Tibial nerve (tissue), 4 donors: ENCODE measurements around the gene ADIPOR2. TPM values are rescaled to one million over a fixed set of nuclear protein-coding genes. Genes with fewer than 3 reads are reported as not detected.
A peak's percentile ranks its signal among the peaks of the same experiment; 100 is the strongest.
"Not testable (repeated sequence)": the region's sequence is repeated elsewhere in the genome, so short reads cannot be mapped to it uniquely, and the experiment has no call there.

ENCODE experiments used
- DNase-seq, 2 donors: peaks; one replicate each; pipeline ENCODE4 v3.0.0-alpha.2; 2019; ENCODE audit warnings: low spot score in 2 of 2
- H3K27ac ChIP-seq, 4 donors: fragments of 200-600 bp; sonication (generic) in 3 of 4; one replicate each; pipeline ENCODE4 v1.5.1; 2017 to 2019; ENCODE audit warnings: mild to moderate bottlenecking in 1 of 4
- H3K27me3 ChIP-seq, 2 donors: fragments of 200-600 bp; sonication (generic) in 1 of 2; one replicate each; pipeline versions ENCODE4 v1.5.1 to v1.6.0; 2017 to 2019
- H3K36me3 ChIP-seq, 3 donors: fragments of 200-600 bp; sonication (generic); one replicate each; pipeline ENCODE4 v1.5.1; 2018 to 2019
- H3K4me1 ChIP-seq, 4 donors: fragments of 200-600 bp; sonication (generic) in 3 of 4; one replicate each; pipeline ENCODE4 v1.5.1; 2017 to 2019
- H3K4me3 ChIP-seq, 4 donors: fragments of 200-600 bp; sonication (generic) in 3 of 4; one replicate each; pipeline ENCODE4 v1.5.1; 2017 to 2019; ENCODE audit warnings: mild to moderate bottlenecking in 1 of 4, moderate library complexity in 1 of 4
- H3K9me3 ChIP-seq, 4 donors: fragments of 200-600 bp; sonication (generic) in 3 of 4; one replicate each; pipeline ENCODE4 v1.5.1; 2017 to 2019
- EP300 ChIP-seq, 2 donors: sonication (generic); formaldehyde crosslinking; IDR thresholded peaks; one replicate each; pipeline ENCODE4 v1.6.1; 2017; ENCODE audit warnings: antibody characterized with exemption in 2 of 2, mild to moderate bottlenecking in 1 of 2
- POLR2A ChIP-seq, 2 donors: fragments of 450-650 bp; IDR thresholded peaks; one replicate each; pipeline ENCODE4 v1.6.1; 2017; ENCODE audit warnings: antibody characterized with exemption in 2 of 2, mild to moderate bottlenecking in 2 of 2, moderate library complexity in 2 of 2
- WGBS, 2 donors: methylation state at CpG; one replicate each; pipeline ENCODE4 v1.1.5; 2018; 5-methylcytosine and 5-hydroxymethylcytosine counted together
- total RNA-seq, 4 donors: library from RNA; depleted of rRNA; stranded (reverse); fragments of >200 nt; gene quantifications; one replicate each; pipeline ENCODE4 v1.1.0, GENCODE V29; 2016
- TF ChIP-seq, protein P1 (sequence below), 5 experiments: fragments of 200-600 bp in 3 of 5; fragments of 450-650 bp in 2 of 5; sonication (generic) in 3 of 5; IDR thresholded peaks; one replicate each; pipeline ENCODE4 v1.5.1; 2016 to 2019; ENCODE audit warnings: antibody characterized with exemption in 5 of 5, mild to moderate bottlenecking in 3 of 5, moderate library complexity in 2 of 5

Gene ADIPOR2
- total RNA-seq, 4 donors from 2014 or later = 66.6 to 123 (median 72.1) TPM

DNA sequence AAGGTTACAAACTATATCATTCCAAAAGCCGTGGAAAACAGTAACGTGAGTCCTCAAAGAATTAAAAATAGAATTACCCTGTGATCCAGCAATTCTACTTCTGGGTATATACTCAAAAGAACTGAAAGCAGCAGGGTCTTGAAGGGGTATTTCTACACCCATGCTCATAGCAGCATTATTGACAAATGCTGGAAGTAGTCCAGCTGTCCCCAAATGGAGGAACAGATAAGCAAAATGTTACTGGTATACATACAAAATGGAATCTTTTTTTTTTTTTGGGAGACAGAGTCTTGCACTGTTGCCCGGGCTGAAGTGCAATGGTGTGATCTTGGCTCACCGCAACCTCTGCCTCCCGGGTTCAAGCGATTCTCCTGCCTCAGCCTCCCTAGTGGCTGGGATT is 32.9 kb downstream of the ADIPOR2 start:
- no peak overlapping the region for H3K27ac ChIP-seq
- H3K27me3 ChIP-seq = no peaks in the 10 kb centered on the region
- DNase-seq = no peak
- peaks cover 0 to 79% (median 15%) of the 10 kb centered on the region in 4 donors for H3K4me1 ChIP-seq
- WGBS, 2 donors = 71 to 82% methylated on average over 6 of the region's 6 CpGs
- H3K4me3 ChIP-seq = no peak overlapping the region
- H3K36me3 ChIP-seq = no peaks in the 10 kb centered on the region
- TF ChIP-seq EP300 (IDR thresholded peaks at IDR 0.05) = no peak
- TF ChIP-seq, protein P1, sequence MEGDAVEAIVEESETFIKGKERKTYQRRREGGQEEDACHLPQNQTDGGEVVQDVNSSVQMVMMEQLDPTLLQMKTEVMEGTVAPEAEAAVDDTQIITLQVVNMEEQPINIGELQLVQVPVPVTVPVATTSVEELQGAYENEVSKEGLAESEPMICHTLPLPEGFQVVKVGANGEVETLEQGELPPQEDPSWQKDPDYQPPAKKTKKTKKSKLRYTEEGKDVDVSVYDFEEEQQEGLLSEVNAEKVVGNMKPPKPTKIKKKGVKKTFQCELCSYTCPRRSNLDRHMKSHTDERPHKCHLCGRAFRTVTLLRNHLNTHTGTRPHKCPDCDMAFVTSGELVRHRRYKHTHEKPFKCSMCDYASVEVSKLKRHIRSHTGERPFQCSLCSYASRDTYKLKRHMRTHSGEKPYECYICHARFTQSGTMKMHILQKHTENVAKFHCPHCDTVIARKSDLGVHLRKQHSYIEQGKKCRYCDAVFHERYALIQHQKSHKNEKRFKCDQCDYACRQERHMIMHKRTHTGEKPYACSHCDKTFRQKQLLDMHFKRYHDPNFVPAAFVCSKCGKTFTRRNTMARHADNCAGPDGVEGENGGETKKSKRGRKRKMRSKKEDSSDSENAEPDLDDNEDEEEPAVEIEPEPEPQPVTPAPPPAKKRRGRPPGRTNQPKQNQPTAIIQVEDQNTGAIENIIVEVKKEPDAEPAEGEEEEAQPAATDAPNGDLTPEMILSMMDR (IDR thresholded peaks at IDR 0.05) = no peak
- TF ChIP-seq POLR2A (IDR thresholded peaks at IDR 0.05) = no peak
- H3K9me3 ChIP-seq = no peaks in the 10 kb centered on the region

DNA sequence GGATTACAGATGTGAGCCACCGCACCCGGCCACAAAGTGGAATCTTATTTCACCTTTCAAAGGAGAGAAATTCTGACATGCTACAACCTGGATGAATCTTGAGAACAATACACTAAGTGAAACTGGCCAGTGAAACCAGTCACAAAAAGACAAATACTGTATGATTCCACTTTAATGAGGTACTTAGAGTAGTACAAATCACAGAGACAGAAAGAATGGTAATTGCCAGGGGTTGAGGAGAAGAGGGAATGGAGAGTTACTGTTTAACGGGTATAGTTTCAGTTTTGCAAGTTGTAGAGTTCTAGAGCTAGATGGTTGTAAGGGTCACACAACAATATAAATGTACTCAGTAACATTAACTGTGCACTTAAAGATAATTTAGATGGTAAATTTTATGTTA is 33.4 kb downstream of the ADIPOR2 start:
- WGBS, 2 donors = 92 to 94% methylated on average over 3 of the region's 3 CpGs
- Histone ChIP-seq H3K4me1 (peaks cover 0 to 79% (median 9%) of the 10 kb centered on the region in 4 donors), H3K36me3 (no peaks in the 10 kb centered on the region), H3K4me3 (no peak overlapping the region), H3K27ac (no peak overlapping the region), H3K9me3 (no peaks in the 10 kb centered on the region), H3K27me3 (no peaks in the 10 kb centered on the region)
- DNase-seq = no peak
- TF ChIP-seq POLR2A (IDR thresholded peaks at IDR 0.05) = no peak
- no peak for TF ChIP-seq EP300 (IDR thresholded peaks at IDR 0.05)
- TF ChIP-seq, protein P1 (IDR thresholded peaks at IDR 0.05) = no peak

DNA sequence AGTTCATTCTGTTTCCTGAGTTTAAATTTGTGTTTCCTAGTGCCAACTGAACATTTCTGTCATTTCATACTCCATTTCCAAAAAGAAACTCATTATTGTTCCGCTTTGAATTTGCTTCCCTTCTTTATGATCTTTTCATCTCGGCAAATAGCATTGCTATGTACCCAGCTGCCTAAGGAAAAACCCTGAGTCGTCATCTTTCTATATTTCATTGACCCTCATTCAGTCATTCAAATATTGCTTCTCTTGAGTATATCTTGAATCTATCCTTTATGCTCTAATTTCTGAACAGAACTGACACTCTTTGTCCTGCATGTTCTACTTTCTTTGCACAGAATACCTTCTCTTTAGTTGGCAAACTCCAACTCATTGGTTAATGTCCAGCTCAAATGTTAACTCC is 35.9 kb downstream of the ADIPOR2 start:
- no peak for TF ChIP-seq POLR2A (IDR thresholded peaks at IDR 0.05)
- TF ChIP-seq, protein P1 (IDR thresholded peaks at IDR 0.05) = no peak
- TF ChIP-seq EP300 (IDR thresholded peaks at IDR 0.05) = no peak
- no peak for DNase-seq
- WGBS, 2 donors = 37 to 45% methylated on average over 3 of the region's 3 CpGs
- Histone ChIP-seq H3K4me3 (no peak overlapping the region), H3K27ac (peak overlapping the region in 1 of 4 donors; percentile 30), H3K4me1 (peaks cover 0 to 62% (median 0%) of the 10 kb centered on the region in 4 donors), H3K36me3 (no peaks in the 10 kb centered on the region), H3K9me3 (no peaks in the 10 kb centered on the region), H3K27me3 (no peaks in the 10 kb centered on the region)

DNA sequence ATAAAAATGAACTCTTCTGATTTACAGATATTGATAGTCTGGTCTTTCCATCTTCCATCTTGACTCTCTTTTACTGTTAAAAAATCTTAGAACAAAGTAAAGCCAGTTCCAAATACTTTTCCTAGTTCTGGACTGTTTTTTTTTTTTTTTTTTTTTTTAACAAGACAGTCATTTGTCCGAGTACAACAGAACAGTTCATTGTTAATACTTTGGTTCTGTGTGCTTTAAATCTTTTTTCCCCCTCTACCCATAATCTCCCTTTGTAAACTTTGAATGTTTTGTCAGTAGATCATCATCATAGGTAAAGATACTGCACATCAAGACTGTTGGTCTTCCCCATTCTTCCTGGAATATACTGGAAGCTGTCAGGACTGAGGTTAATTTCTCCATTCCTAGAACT is 38.0 kb downstream of the ADIPOR2 start:
- H3K4me1 ChIP-seq = peaks cover 0 to 57% (median 0%) of the 10 kb centered on the region in 4 donors
- no peaks in the 10 kb centered on the region for H3K27me3 ChIP-seq
- no peaks in the 10 kb centered on the region for H3K36me3 ChIP-seq
- H3K4me3 ChIP-seq = no peak overlapping the region
- 39 to 52% methylated on average over 1 of the region's 1 CpG for WGBS, 2 donors
- no peak for DNase-seq
- TF ChIP-seq POLR2A (IDR thresholded peaks at IDR 0.05) = no peak
- TF ChIP-seq EP300 (IDR thresholded peaks at IDR 0.05) = no peak
- TF ChIP-seq, protein P1 (IDR thresholded peaks at IDR 0.05) = no peak
- peak overlapping the region in 1 of 4 donors; percentile 47 for H3K27ac ChIP-seq
- H3K9me3 ChIP-seq = no peaks in the 10 kb centered on the region

DNA sequence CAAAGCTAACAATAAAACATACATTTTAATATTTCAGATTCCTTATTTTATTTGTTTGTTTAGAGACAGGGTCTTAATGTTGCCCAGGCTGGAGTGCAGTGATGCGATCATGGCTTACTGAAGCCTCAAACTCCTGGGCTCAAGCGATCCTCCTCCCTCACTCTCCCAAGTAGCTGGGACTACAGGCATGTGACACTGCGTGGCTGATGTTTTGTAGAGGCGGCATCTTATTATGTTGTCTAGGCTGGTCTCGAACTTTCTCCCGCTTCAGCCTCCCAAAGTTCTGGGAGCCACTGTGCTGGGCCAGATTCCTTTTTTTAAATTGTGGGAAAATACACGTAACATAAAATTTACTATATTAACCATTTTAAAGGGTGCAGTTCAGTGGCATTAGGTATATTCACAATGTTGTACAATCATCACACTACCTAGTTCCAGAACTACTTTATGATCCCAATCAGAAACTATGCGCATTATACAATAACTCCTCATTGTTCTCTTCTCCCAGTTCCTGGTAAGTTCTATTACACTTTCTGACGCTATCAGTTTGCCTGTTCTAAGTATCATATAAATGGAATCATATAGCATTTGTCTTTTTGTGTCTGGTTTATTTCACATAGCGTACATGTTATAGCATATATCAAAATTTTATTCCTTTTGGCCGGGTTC is 40.3 kb downstream of the ADIPOR2 start:
- Histone ChIP-seq H3K4me1 (peaks cover 0 to 48% (median 0%) of the 10 kb centered on the region in 4 donors), H3K4me3 (no peak overlapping the region), H3K9me3 (no peaks in the 10 kb centered on the region), H3K27ac (no peak overlapping the region), H3K36me3 (no peaks in the 10 kb centered on the region), H3K27me3 (no peaks in the 10 kb centered on the region)
- WGBS, 2 donors = 89 to 91% methylated on average over 11 of the region's 11 CpGs
- TF ChIP-seq, protein P1 (IDR thresholded peaks at IDR 0.05) = no peak
- TF ChIP-seq EP300 (IDR thresholded peaks at IDR 0.05) (no peak), POLR2A (IDR thresholded peaks at IDR 0.05) (no peak)
- DNase-seq = no peak

DNA sequence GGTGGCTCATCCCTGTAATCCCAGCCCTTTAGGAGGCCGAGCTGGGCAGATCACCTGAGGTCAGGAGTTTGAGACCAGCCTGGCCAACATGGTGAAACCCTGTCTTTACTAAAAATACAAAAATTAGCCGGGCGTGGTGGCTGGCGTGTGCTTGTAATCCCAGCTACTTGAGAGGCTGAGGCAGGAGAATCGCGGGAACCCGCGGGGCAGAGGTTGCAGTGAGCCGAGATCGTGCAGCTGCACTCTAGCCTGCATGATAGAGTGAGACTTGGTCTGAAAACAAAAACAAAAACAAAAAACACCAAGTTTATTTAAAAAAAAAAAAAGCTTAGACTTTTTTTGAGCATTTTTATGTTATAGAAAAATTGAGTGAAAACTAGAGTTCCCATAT is 40.8 kb downstream of the ADIPOR2 start:
- H3K9me3 ChIP-seq, H3K4me3 ChIP-seq, H3K36me3 ChIP-seq, DNase-seq, H3K27me3 ChIP-seq, H3K27ac ChIP-seq: not testable (repeated sequence)
- peaks cover 0 to 43% (median 0%) of the 10 kb centered on the region in 4 donors for H3K4me1 ChIP-seq
- WGBS, 2 donors = 86 to 88% methylated on average over 10 of the region's 10 CpGs
